GM13977 (cell line): ENCODE data around the gene ATG9B.

Source experiments
- DNase-seq: peaks from one replicate; pipeline ENCODE4 v3.0.0; 2012; ENCODE audit warnings: low spot score
- in situ Hi-C: fragments of 300-500 bp; cut with MboI; formaldehyde crosslinking; loops from one replicate; pipeline ENCODE4 v1.12.0; 2022; ENCODE audit warnings: low sequenced_read_pairs, low pct_unique_long_range_greater_than_20kb, mixed read lengths, inconsistent platforms; ENCODE audit not compliant: unreplicated experiment
- TF ChIP-seq, protein P1 (sequence below): IDR thresholded peaks from 2 replicates; pipeline ENCODE4 v1.5.1; 2012; ENCODE audit warnings: mild to moderate bottlenecking, control low read depth; ENCODE audit not compliant: insufficient read depth; ENCODE audit errors: extremely low read depth, missing control alignments

The ATG9B gene

GRCh38 chr7:150971242-150972022, 52.9 kb downstream of the ATG9B start:
- in situ Hi-C loops: no loop called here

GRCh38 chr7:150970424-150970823, 53.9 kb downstream of the ATG9B start:
- in situ Hi-C loops: no loop called here
- no peak for DNase-seq
- TF ChIP-seq, protein P1, sequence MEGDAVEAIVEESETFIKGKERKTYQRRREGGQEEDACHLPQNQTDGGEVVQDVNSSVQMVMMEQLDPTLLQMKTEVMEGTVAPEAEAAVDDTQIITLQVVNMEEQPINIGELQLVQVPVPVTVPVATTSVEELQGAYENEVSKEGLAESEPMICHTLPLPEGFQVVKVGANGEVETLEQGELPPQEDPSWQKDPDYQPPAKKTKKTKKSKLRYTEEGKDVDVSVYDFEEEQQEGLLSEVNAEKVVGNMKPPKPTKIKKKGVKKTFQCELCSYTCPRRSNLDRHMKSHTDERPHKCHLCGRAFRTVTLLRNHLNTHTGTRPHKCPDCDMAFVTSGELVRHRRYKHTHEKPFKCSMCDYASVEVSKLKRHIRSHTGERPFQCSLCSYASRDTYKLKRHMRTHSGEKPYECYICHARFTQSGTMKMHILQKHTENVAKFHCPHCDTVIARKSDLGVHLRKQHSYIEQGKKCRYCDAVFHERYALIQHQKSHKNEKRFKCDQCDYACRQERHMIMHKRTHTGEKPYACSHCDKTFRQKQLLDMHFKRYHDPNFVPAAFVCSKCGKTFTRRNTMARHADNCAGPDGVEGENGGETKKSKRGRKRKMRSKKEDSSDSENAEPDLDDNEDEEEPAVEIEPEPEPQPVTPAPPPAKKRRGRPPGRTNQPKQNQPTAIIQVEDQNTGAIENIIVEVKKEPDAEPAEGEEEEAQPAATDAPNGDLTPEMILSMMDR: no peak

More at GRCh38 chr7:150971242-150972022, 52.9 kb downstream of the ATG9B start:
- TF ChIP-seq, protein P1: no peak
- no peak for DNase-seq

GRCh38 chr7:150969475-150969874, 54.8 kb downstream of the ATG9B start:
- DNase-seq: no peak
- TF ChIP-seq, protein P1: no peak
- in situ Hi-C loops: no loop called here

- TF ChIP-seq, protein P1: no peak
- in situ Hi-C loops: no loop called here
- no peak for DNase-seq
Observed at GRCh38 chr7:150968734-150969372, 55.4 kb downstream of the ATG9B start.

- no peak for DNase-seq
- TF ChIP-seq, protein P1: no peak
- in situ Hi-C loops: no loop called here
Observed at GRCh38 chr7:150968056-150968733, 56.1 kb downstream of the ATG9B start.

DNA sequence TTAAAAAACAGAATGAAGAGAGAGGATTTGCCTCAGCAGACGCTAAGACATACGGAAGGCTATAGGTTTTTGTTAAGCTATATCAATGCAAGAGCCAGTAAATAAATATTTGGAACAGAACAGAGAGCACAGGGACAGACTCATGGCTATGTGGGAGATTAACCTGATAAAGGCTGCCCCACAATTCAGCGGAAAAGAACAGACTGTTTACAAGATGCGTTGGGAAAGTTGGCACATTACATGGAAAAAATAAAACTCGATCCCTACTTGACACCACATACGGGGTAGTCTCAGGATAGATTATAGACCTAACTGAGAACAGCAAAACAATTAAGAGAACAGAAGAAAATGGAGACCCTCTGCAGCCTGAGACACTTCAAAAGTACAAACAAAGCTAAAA, 56.9 kb downstream of the ATG9B start:
- TF ChIP-seq, protein P1: no peak
- DNase-seq: no peak
- in situ Hi-C loops: no loop called here
